Measurements from ENCODE around the gene CEP128.

CEP128 gene

GRCh38 chr14:80496090-80496489 is 445.4 kb downstream of the CEP128 start:
- in situ Hi-C loops (cut with MboI; ENCODE audit: low sequenced_read_pairs): no loop called here

- in situ Hi-C loops (cut with MboI; ENCODE audit: low sequenced_read_pairs): no loop called here
Observed at GRCh38 chr14:80494769-80495168, 446.8 kb downstream of the CEP128 start.

- in situ Hi-C loops (cut with MboI; ENCODE audit: low sequenced_read_pairs): no loop called here
Observed at GRCh38 chr14:80493620-80494019, 447.9 kb downstream of the CEP128 start.

- in situ Hi-C loops (cut with MboI; ENCODE audit: low sequenced_read_pairs): no loop called here
Observed at GRCh38 chr14:80491650-80492049, 449.9 kb downstream of the CEP128 start.

- in situ Hi-C loops (cut with MboI; ENCODE audit: low sequenced_read_pairs): no loop called here
Observed at GRCh38 chr14:80491131-80491530, 450.4 kb downstream of the CEP128 start.

- in situ Hi-C loops (cut with MboI; ENCODE audit: low sequenced_read_pairs): no loop called here
Observed at GRCh38 chr14:80489513-80489912, 452.0 kb downstream of the CEP128 start.

- in situ Hi-C loops (cut with MboI; ENCODE audit: low sequenced_read_pairs): no loop called here
Observed at GRCh38 chr14:80485764-80486163, 455.8 kb downstream of the CEP128 start.

- in situ Hi-C loops (cut with MboI; ENCODE audit: low sequenced_read_pairs): no loop called here
Observed at GRCh38 chr14:80483331-80483730, 458.2 kb downstream of the CEP128 start.

- in situ Hi-C loops (cut with MboI; ENCODE audit: low sequenced_read_pairs): no loop called here
Observed at GRCh38 chr14:80477388-80478160, 464.0 kb downstream of the CEP128 start.

GRCh38 chr14:80475074-80475473 is 466.5 kb downstream of the CEP128 start:
- in situ Hi-C loops (cut with MboI; ENCODE audit: low sequenced_read_pairs): no loop called here

GRCh38 chr14:80468331-80469122 is 473.0 kb downstream of the CEP128 start:
- in situ Hi-C loops (cut with MboI; ENCODE audit: low sequenced_read_pairs): no loop called here

GRCh38 chr14:80465546-80466220 is 475.9 kb downstream of the CEP128 start:
- in situ Hi-C loops (cut with MboI; ENCODE audit: low sequenced_read_pairs): no loop called here

- in situ Hi-C loops (cut with MboI; ENCODE audit: low sequenced_read_pairs): no loop called here
Observed at GRCh38 chr14:80464531-80465149, 476.9 kb downstream of the CEP128 start.

- in situ Hi-C loops (cut with MboI; ENCODE audit: low sequenced_read_pairs): no loop called here
Observed at GRCh38 chr14:80456209-80456608, 485.3 kb downstream of the CEP128 start.

- in situ Hi-C loops (cut with MboI; ENCODE audit: low sequenced_read_pairs): no loop called here
Observed at GRCh38 chr14:80455031-80455430, 486.5 kb downstream of the CEP128 start.

- in situ Hi-C loops (cut with MboI; ENCODE audit: low sequenced_read_pairs): no loop called here
Observed at GRCh38 chr14:80448267-80448666, 493.3 kb downstream of the CEP128 start.

GRCh38 chr14:80447392-80447791 is 494.1 kb downstream of the CEP128 start:
- in situ Hi-C loops (cut with MboI; ENCODE audit: low sequenced_read_pairs): no loop called here

Measured in hTERT RPE-1 (cell line).